T-helper 2 cell treated with Interferon-gamma antibody and Interleukin-4, amounts not matched to agents 5 μg/mL and 100 μg/mL, for 36 hours (primary cell): Measurements from ENCODE around the gene SASH1.

Experiments
- DNase-seq: peaks from one replicate; pipeline ENCODE4 v3.0.0; 2021; ENCODE audit warnings: low spot score
- H3K27ac Mint-ChIP-seq: one replicate; pipeline ENCODE4 v1.8.0; 2021; ENCODE audit warnings: mild to moderate bottlenecking, mixed read lengths
- H3K27me3 Mint-ChIP-seq: one replicate; pipeline ENCODE4 v1.8.0; 2021; ENCODE audit warnings: low read depth, mixed read lengths
- H3K36me3 Mint-ChIP-seq: one replicate; pipeline ENCODE4 v1.8.0; 2021; ENCODE audit warnings: low read depth, mixed read lengths
- H3K4me1 Mint-ChIP-seq: one replicate; pipeline ENCODE4 v1.8.0; 2021; ENCODE audit warnings: low read depth, mixed read lengths
- H3K4me3 Mint-ChIP-seq: one replicate; pipeline ENCODE4 v1.8.0; 2022; ENCODE audit warnings: mild to moderate bottlenecking, moderate library complexity, mixed read lengths
- H3K9me3 Mint-ChIP-seq: one replicate; pipeline ENCODE4 v1.8.0; 2021; ENCODE audit warnings: mixed read lengths

The SASH1 gene

GRCh38 chr6:148342350-148343046 is at the start of gene SASH1:
SASH1 (plus strand) TSS chr6:148342838; CDS start chr6:148343068, 230 bp downstream.
- peaks cover 58% of the 10 kb centered on the region for H3K27me3 Mint-ChIP-seq
- H3K36me3 Mint-ChIP-seq: no peaks in the 10 kb centered on the region
- peak within 1 kb of the TSS; percentile 79 for H3K4me3 Mint-ChIP-seq
- peak; percentile 9 for DNase-seq
- no peaks in the 10 kb centered on the region for H3K9me3 Mint-ChIP-seq
- H3K4me1 Mint-ChIP-seq: peaks cover 11% of the 10 kb centered on the region
- peak within 1 kb of the TSS; percentile 55 for H3K27ac Mint-ChIP-seq

- H3K4me3 Mint-ChIP-seq: no peak overlapping the region
- H3K27ac Mint-ChIP-seq: no peak overlapping the region
- no peaks in the 10 kb centered on the region for H3K9me3 Mint-ChIP-seq
- DNase-seq: no peak
- H3K36me3 Mint-ChIP-seq: no peaks in the 10 kb centered on the region
- H3K27me3 Mint-ChIP-seq: no peaks in the 10 kb centered on the region
- H3K4me1 Mint-ChIP-seq: no peaks in the 10 kb centered on the region
Observed at GRCh38 chr6:148293181-148293995, 49.2 kb upstream of the SASH1 start.

GRCh38 chr6:148294059-148294458 is 48.6 kb upstream of the SASH1 start:
- H3K4me3 Mint-ChIP-seq: no peak overlapping the region
- no peaks in the 10 kb centered on the region for H3K36me3 Mint-ChIP-seq
- DNase-seq: no peak
- no peaks in the 10 kb centered on the region for H3K4me1 Mint-ChIP-seq
- H3K27me3 Mint-ChIP-seq: no peaks in the 10 kb centered on the region
- H3K27ac Mint-ChIP-seq: no peak overlapping the region
- no peaks in the 10 kb centered on the region for H3K9me3 Mint-ChIP-seq

- no peaks in the 10 kb centered on the region for H3K27me3 Mint-ChIP-seq
- no peak for DNase-seq
- no peaks in the 10 kb centered on the region for H3K9me3 Mint-ChIP-seq
- H3K27ac Mint-ChIP-seq: no peak overlapping the region
- H3K36me3 Mint-ChIP-seq: no peaks in the 10 kb centered on the region
- no peaks in the 10 kb centered on the region for H3K4me1 Mint-ChIP-seq
- H3K4me3 Mint-ChIP-seq: no peak overlapping the region
Observed at GRCh38 chr6:148295261-148295887, 47.3 kb upstream of the SASH1 start.

GRCh38 chr6:148296771-148297170 is 45.9 kb upstream of the SASH1 start:
- Mint-ChIP-seq H3K27ac (no peak overlapping the region), H3K36me3 (no peaks in the 10 kb centered on the region), H3K27me3 (no peaks in the 10 kb centered on the region), H3K4me1 (no peaks in the 10 kb centered on the region), H3K9me3 (no peaks in the 10 kb centered on the region), H3K4me3 (no peak overlapping the region)
- no peak for DNase-seq

DNA sequence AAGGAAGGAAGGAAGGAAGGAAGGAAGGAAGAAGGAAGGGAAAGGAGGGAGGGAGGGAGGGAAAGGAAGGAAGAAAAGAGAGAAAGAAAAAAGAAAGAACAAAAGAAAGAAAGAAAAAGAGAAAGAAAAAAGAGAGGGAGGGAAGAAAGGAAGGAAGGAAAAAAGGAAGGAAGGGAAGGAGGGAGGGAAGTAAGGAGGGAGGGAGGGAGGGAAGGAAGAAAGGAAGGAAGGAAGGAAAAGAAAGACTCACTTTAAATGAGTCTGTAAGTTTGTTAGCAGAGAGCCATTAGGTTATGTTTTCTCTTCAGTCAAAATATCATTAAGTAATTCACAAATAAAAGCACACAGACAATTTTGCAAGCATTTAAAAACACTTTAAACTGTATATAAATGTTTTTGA is 44.0 kb upstream of the SASH1 start:
- Mint-ChIP-seq H3K4me1 (no peaks in the 10 kb centered on the region), H3K27ac (no peak overlapping the region), H3K4me3 (no peak overlapping the region), H3K9me3 (no peaks in the 10 kb centered on the region), H3K27me3 (no peaks in the 10 kb centered on the region), H3K36me3 (no peaks in the 10 kb centered on the region)
- no peak for DNase-seq

- H3K4me3 Mint-ChIP-seq: no peak overlapping the region
- no peak overlapping the region for H3K27ac Mint-ChIP-seq
- H3K4me1 Mint-ChIP-seq: no peaks in the 10 kb centered on the region
- no peak for DNase-seq
- H3K36me3 Mint-ChIP-seq: no peaks in the 10 kb centered on the region
- H3K27me3 Mint-ChIP-seq: no peaks in the 10 kb centered on the region
- H3K9me3 Mint-ChIP-seq: no peaks in the 10 kb centered on the region
Observed at GRCh38 chr6:148303616-148304015, 39.0 kb upstream of the SASH1 start.

GRCh38 chr6:148304976-148305375 is 37.7 kb upstream of the SASH1 start:
- Mint-ChIP-seq H3K4me1 (no peaks in the 10 kb centered on the region), H3K4me3 (no peak overlapping the region), H3K27me3 (no peaks in the 10 kb centered on the region), H3K9me3 (no peaks in the 10 kb centered on the region), H3K27ac (no peak overlapping the region), H3K36me3 (no peaks in the 10 kb centered on the region)
- no peak for DNase-seq

DNA sequence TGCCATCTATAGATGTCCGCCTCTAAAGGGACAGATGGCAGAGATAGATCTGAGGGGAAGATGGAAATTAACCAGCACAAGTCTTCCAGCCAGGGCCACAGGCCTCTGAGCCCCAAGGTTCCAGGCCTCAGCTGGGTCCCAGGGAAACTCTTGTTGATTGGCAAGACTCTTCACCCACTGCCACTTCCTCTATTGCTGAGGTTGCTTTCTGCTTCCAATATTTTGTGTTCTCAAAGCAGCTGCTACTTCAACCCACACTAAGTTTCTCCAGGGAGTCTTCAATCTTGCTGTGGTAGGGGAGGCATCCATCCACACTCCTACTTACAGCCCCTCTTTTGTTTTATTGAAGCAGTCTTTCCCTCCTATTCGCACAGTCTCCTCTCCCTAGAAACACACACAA is 36.4 kb upstream of the SASH1 start:
- Mint-ChIP-seq H3K4me3 (no peak overlapping the region), H3K27ac (no peak overlapping the region), H3K27me3 (no peaks in the 10 kb centered on the region), H3K9me3 (no peaks in the 10 kb centered on the region), H3K4me1 (no peaks in the 10 kb centered on the region), H3K36me3 (no peaks in the 10 kb centered on the region)
- no peak for DNase-seq

GRCh38 chr6:148307405-148307804 is 35.2 kb upstream of the SASH1 start:
- Mint-ChIP-seq H3K9me3 (no peaks in the 10 kb centered on the region), H3K4me1 (no peaks in the 10 kb centered on the region), H3K4me3 (no peak overlapping the region), H3K27ac (no peak overlapping the region), H3K27me3 (no peaks in the 10 kb centered on the region), H3K36me3 (no peaks in the 10 kb centered on the region)
- no peak for DNase-seq

GRCh38 chr6:148309301-148309700 is 33.3 kb upstream of the SASH1 start:
- no peaks in the 10 kb centered on the region for H3K36me3 Mint-ChIP-seq
- H3K27me3 Mint-ChIP-seq: no peaks in the 10 kb centered on the region
- DNase-seq: no peak
- H3K4me3 Mint-ChIP-seq: no peak overlapping the region
- H3K4me1 Mint-ChIP-seq: no peaks in the 10 kb centered on the region
- no peak overlapping the region for H3K27ac Mint-ChIP-seq
- H3K9me3 Mint-ChIP-seq: no peaks in the 10 kb centered on the region

DNA sequence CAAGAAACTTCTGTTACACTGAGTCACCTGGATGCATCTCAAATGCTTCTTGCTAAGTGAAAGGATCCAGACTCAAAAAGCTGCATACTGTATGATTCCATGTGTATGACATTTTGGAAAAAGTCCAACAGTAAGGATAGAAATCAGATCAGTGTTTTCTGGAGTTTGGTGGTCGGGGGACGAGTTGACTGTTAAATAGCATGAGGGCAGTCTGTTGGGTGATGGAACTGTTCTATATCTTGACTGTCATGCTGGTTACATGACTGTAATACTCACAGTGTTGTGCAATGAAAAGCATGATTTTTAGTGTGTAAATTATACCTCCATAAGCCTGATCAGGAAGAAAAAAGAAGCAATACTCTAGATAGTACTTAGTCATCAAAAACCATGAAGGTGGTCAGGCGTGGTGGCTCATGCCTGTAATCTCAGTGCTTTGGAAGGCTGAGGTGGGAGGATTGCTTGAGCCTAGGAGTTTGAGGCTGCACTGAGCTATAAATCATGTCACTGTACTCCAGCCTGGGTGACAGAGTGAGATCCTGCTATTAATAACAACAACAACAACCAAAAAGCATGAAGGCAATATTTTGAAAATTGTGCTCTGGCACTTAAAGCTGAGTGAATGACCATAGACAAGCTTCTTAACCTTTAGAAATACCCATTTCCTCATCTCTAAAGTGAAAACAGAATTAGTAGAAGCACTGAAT is 30.5 kb upstream of the SASH1 start:
- Mint-ChIP-seq H3K9me3 (no peaks in the 10 kb centered on the region), H3K27ac (no peak overlapping the region), H3K27me3 (no peaks in the 10 kb centered on the region), H3K4me3 (no peak overlapping the region), H3K36me3 (no peaks in the 10 kb centered on the region), H3K4me1 (no peaks in the 10 kb centered on the region)
- DNase-seq: no peak

GRCh38 chr6:148313488-148313887 is 29.1 kb upstream of the SASH1 start:
- Mint-ChIP-seq H3K9me3 (no peaks in the 10 kb centered on the region), H3K36me3 (no peaks in the 10 kb centered on the region), H3K4me1 (no peaks in the 10 kb centered on the region), H3K4me3 (no peak overlapping the region), H3K27ac (no peak overlapping the region), H3K27me3 (no peaks in the 10 kb centered on the region)
- no peak for DNase-seq

GRCh38 chr6:148316308-148316707 is 26.3 kb upstream of the SASH1 start:
- Mint-ChIP-seq H3K27ac (no peak overlapping the region), H3K36me3 (no peaks in the 10 kb centered on the region), H3K4me1 (no peaks in the 10 kb centered on the region), H3K4me3 (no peak overlapping the region), H3K27me3 (no peaks in the 10 kb centered on the region), H3K9me3 (no peaks in the 10 kb centered on the region)
- no peak for DNase-seq
